H1 (cell line): ENCODE measurements around the gene CLCA4.

Source experiments
- EGR1 ChIP-seq: IDR thresholded peaks from 2 replicates; pipeline ENCODE4 v1.6.1; 2011; ENCODE audit warnings: low read depth, low read length, borderline replicate concordance
- POLR2AphosphoS5 ChIP-seq: IDR thresholded peaks from 2 replicates; pipeline ENCODE4 v1.6.1; 2011; ENCODE audit warnings: low read depth, low read length
- RFX5 ChIP-seq: IDR thresholded peaks from 2 replicates; pipeline ENCODE4 v1.6.1; 2011; ENCODE audit warnings: low read depth, low read length, improper control_type of control experiment, borderline replicate concordance

- TF ChIP-seq EGR1 (no peak), POLR2AphosphoS5 (no peak), RFX5 (no peak)
These were observed 2.0 kb downstream of the CLCA4 start for GRCh38 chr1:86548839-86549238.
